ENCODE results near the gene DCAF17. TPM values are rescaled to one million over a fixed set of nuclear protein-coding genes. Genes with fewer than 3 reads are reported as not detected.
A peak's percentile ranks its signal among the peaks of the same experiment; 100 is the strongest.

DCAF17 gene
- total RNA-seq, 1 donor from 2014 or later, result 18.2 TPM

GRCh38 chr2:171432969-171433762 lies 860 bp upstream of the DCAF17 start:
- peak; percentile 88 for DNase-seq (ENCODE audit: low read depth)
- H3K27me3 ChIP-seq (ENCODE audit: control insufficient read depth, insufficient read depth, low read length), result no peaks in the 10 kb centered on the region
- TF ChIP-seq CTCF (IDR thresholded peaks at IDR 0.05; ENCODE audit: insufficient read depth, low read length, severe bottlenecking), result no peak
- H3K4me3 ChIP-seq (ENCODE audit: low read depth, low read length), result peak overlapping the region; percentile 79
- FAIRE-seq, result no peak
- H3K36me3 ChIP-seq (ENCODE audit: control insufficient read depth, insufficient read depth, low read length), result peaks cover 4% of the 10 kb centered on the region

GRCh38 chr2:171433763-171434012 lies 338 bp upstream of the DCAF17 start, which contains the start of gene METTL8:
Gene METTL8 (minus strand): TSS chr2:171433990. CDS start chr2:171392185, 41,805 bp downstream.
- peak within 1 kb of the TSS; percentile 79 for H3K4me3 ChIP-seq (ENCODE audit: low read depth, low read length)
- peaks cover 4% of the 10 kb centered on the region for H3K36me3 ChIP-seq (ENCODE audit: control insufficient read depth, insufficient read depth, low read length)
- no peaks in the 10 kb centered on the region for H3K27me3 ChIP-seq (ENCODE audit: control insufficient read depth, insufficient read depth, low read length)
- no peak for DNase-seq (ENCODE audit: low read depth)
- TF ChIP-seq CTCF (IDR thresholded peaks at IDR 0.05; ENCODE audit: insufficient read depth, low read length, severe bottlenecking), result no peak
- no peak for FAIRE-seq

- no peak for TF ChIP-seq CTCF (IDR thresholded peaks at IDR 0.05; ENCODE audit: insufficient read depth, low read length, severe bottlenecking)
- no peak for FAIRE-seq
- H3K4me3 ChIP-seq (ENCODE audit: low read depth, low read length), result no peak overlapping the region
- H3K27me3 ChIP-seq (ENCODE audit: control insufficient read depth, insufficient read depth, low read length), result no peaks in the 10 kb centered on the region
- peaks cover 7% of the 10 kb centered on the region for H3K36me3 ChIP-seq (ENCODE audit: control insufficient read depth, insufficient read depth, low read length)
- DNase-seq (ENCODE audit: low read depth), result peak; percentile 93
Measured at GRCh38 chr2:171436307-171436706, 2.3 kb downstream of the DCAF17 start.

DNA sequence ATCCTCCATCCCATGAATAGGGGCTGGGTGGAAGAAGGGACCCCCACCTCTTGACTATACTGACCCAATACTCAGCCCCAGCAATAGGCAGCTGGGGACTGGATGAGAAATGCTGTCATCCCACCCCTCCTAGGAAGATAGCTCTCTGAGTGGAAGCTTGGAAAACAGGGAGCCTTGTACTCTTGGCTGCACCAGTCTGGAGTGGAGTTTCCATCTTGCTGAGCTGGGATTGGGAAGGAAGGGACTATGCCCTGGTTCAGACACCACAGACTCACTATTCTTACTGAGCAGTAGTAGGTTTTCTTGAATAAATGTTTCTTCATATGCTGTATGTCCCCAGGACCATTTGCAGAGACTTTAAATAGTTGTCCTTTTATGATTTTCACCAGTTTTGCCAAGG lies 7.4 kb downstream of the DCAF17 start:
- H3K4me3 ChIP-seq (ENCODE audit: low read depth, low read length), result no peak overlapping the region
- no peaks in the 10 kb centered on the region for H3K27me3 ChIP-seq (ENCODE audit: control insufficient read depth, insufficient read depth, low read length)
- DNase-seq (ENCODE audit: low read depth) (no peak), FAIRE-seq (peak; percentile 77)
- H3K36me3 ChIP-seq (ENCODE audit: control insufficient read depth, insufficient read depth, low read length), result peaks cover 5% of the 10 kb centered on the region
- no peak for TF ChIP-seq CTCF (IDR thresholded peaks at IDR 0.05; ENCODE audit: insufficient read depth, low read length, severe bottlenecking)

GRCh38 chr2:171447675-171448074 lies 13.6 kb downstream of the DCAF17 start:
- no peak for DNase-seq (ENCODE audit: low read depth)
- peak; percentile 6 for TF ChIP-seq CTCF (IDR thresholded peaks at IDR 0.05; ENCODE audit: insufficient read depth, low read length, severe bottlenecking)
- Histone ChIP-seq H3K27me3 (ENCODE audit: control insufficient read depth, insufficient read depth, low read length) (no peaks in the 10 kb centered on the region), H3K36me3 (ENCODE audit: control insufficient read depth, insufficient read depth, low read length) (peaks cover 1% of the 10 kb centered on the region), H3K4me3 (ENCODE audit: low read depth, low read length) (no peak overlapping the region)
- FAIRE-seq, result no peak

DNA sequence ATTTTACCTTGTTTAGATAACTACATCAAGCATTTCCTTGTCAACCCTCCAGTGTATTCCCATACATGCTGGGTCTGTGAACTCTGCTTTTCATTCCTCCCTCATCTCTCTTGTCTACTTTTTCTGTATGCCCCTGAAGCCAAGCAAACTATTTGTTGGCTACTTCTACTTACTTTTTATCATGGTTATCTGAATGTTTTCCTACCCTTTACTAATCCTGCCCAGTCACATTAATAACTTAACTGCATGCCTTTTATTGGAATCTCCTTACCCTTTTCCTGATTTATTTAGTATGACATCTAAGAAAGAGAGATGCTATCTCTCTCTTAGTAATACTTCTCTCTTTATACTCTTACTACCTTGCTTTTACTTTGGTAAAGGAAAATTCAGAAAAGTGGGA lies 17.0 kb downstream of the DCAF17 start:
- H3K36me3 ChIP-seq (ENCODE audit: control insufficient read depth, insufficient read depth, low read length), result peaks cover 3% of the 10 kb centered on the region
- no peak for FAIRE-seq

More for the DNA sequence above, 17.0 kb downstream of the DCAF17 start:
- Histone ChIP-seq H3K27me3 (ENCODE audit: control insufficient read depth, insufficient read depth, low read length) (no peaks in the 10 kb centered on the region), H3K4me3 (ENCODE audit: low read depth, low read length) (no peak overlapping the region)
- no peak for DNase-seq (ENCODE audit: low read depth)
- TF ChIP-seq CTCF (IDR thresholded peaks at IDR 0.05; ENCODE audit: insufficient read depth, low read length, severe bottlenecking), result no peak
